H9 (cell line): ENCODE results near the gene EXD1. TPM values are rescaled to one million over a fixed set of nuclear protein-coding genes. Genes with fewer than 3 reads are reported as not detected.
A peak's percentile ranks its signal among the peaks of the same experiment; 100 is the strongest.

ENCODE experiments used
- DNase-seq: peaks from one replicate; pipeline ENCODE4 v3.0.0-alpha.2; 2017
- H2AFZ ChIP-seq: one replicate; pipeline ENCODE4 v1.6.1; 2013; ENCODE audit warnings: mild to moderate bottlenecking, low read length, control low read depth, moderate library complexity
- H2AK5ac ChIP-seq: 2 replicates; pipeline ENCODE4 v1.6.1; 2013; ENCODE audit warnings: low read length, control low read depth, mixed read lengths; ENCODE audit not compliant: insufficient read length
- H2BK120ac ChIP-seq: one replicate; pipeline ENCODE4 v1.6.1; 2013; ENCODE audit warnings: low read depth, mild to moderate bottlenecking, low read length, control low read depth, inconsistent platforms; ENCODE audit not compliant: poor library complexity, severe bottlenecking
- H2BK12ac ChIP-seq: 2 replicates; pipeline ENCODE4 v1.6.1; 2013; ENCODE audit warnings: low read length, control low read depth, mixed read lengths, low read depth; ENCODE audit not compliant: insufficient read length
- H2BK15ac ChIP-seq: 2 replicates; pipeline ENCODE4 v1.6.1; 2013; ENCODE audit warnings: low read depth, low read length, control low read depth
- H2BK20ac ChIP-seq: one replicate; pipeline ENCODE4 v1.6.1; 2013; ENCODE audit warnings: low read depth, mild to moderate bottlenecking, low read length, control low read depth, inconsistent platforms; ENCODE audit not compliant: poor library complexity, severe bottlenecking
- H2BK5ac ChIP-seq: 2 replicates; pipeline ENCODE4 v1.6.1; 2013; ENCODE audit warnings: low read length, control low read depth, mixed read lengths; ENCODE audit not compliant: insufficient read length
- H3K14ac ChIP-seq: 2 replicates; pipeline ENCODE4 v1.6.1; 2013; ENCODE audit warnings: low read length, control low read depth; ENCODE audit not compliant: insufficient read depth
- H3K18ac ChIP-seq: 2 replicates; pipeline ENCODE4 v1.6.1; 2013; ENCODE audit warnings: low read depth, mild to moderate bottlenecking, mixed read lengths, low read length, control low read depth; ENCODE audit not compliant: insufficient read length
- H3K23ac ChIP-seq: 2 replicates; pipeline ENCODE4 v1.6.1; 2013; ENCODE audit warnings: low read length, control low read depth, mixed read lengths, low read depth; ENCODE audit not compliant: insufficient read length
- H3K23me2 ChIP-seq: 2 replicates; pipeline ENCODE4 v1.6.1; 2013; ENCODE audit warnings: low read depth, mild to moderate bottlenecking, mixed read lengths, low read length, control low read depth; ENCODE audit not compliant: insufficient read length, poor library complexity, severe bottlenecking
- H3K27ac ChIP-seq: 2 replicates; pipeline ENCODE4 v1.5.1; 2013; ENCODE audit warnings: low read length, control low read depth, mixed read lengths, low read depth; ENCODE audit not compliant: insufficient read length
- H3K27me3 ChIP-seq: 2 replicates; pipeline ENCODE4 v1.6.1; 2013; ENCODE audit warnings: low read length, control low read depth, inconsistent platforms; ENCODE audit not compliant: insufficient read depth
- H3K4ac ChIP-seq: 2 replicates; pipeline ENCODE4 v1.6.1; 2013; ENCODE audit warnings: low read depth, mild to moderate bottlenecking, control low read depth, inconsistent platforms, low read length, moderate library complexity
- H3K4me1 ChIP-seq: 2 replicates; pipeline ENCODE4 v1.6.1; 2013; ENCODE audit warnings: low read length, control low read depth, inconsistent platforms; ENCODE audit not compliant: insufficient read depth
- H3K4me2 ChIP-seq: 2 replicates; pipeline ENCODE4 v1.6.1; 2013; ENCODE audit warnings: low read length, control low read depth, mixed read lengths; ENCODE audit not compliant: insufficient read length, insufficient read depth
- H3K56ac ChIP-seq: 2 replicates; pipeline ENCODE4 v1.6.1; 2013; ENCODE audit warnings: low read depth, mild to moderate bottlenecking, mixed read lengths, low read length, control low read depth; ENCODE audit not compliant: insufficient read length
- H3K79me1 ChIP-seq: 2 replicates; pipeline ENCODE4 v1.6.1; 2013; ENCODE audit warnings: low read depth, mild to moderate bottlenecking, moderate library complexity, low read length, control low read depth, inconsistent platforms; ENCODE audit not compliant: insufficient read depth, poor library complexity, severe bottlenecking
- H3K79me2 ChIP-seq: 2 replicates; pipeline ENCODE4 v1.6.1; 2013; ENCODE audit warnings: low read length, control low read depth, inconsistent platforms; ENCODE audit not compliant: insufficient read depth
- H3K9ac ChIP-seq: 2 replicates; pipeline ENCODE4 v1.6.1; 2013; ENCODE audit warnings: low read length, control low read depth, mixed read lengths; ENCODE audit not compliant: insufficient read length; ENCODE audit errors: extremely low read depth
- H3K9me3 ChIP-seq: one replicate; pipeline ENCODE4 v1.6.1; 2013; ENCODE audit warnings: low read depth, low read length, inconsistent platforms; ENCODE audit not compliant: control insufficient read depth
- H3T11ph ChIP-seq: one replicate; pipeline ENCODE4 v1.6.1; 2013; ENCODE audit warnings: mild to moderate bottlenecking, low read length, control low read depth, inconsistent platforms
- H4K20me1 ChIP-seq: one replicate; pipeline ENCODE4 v1.6.1; 2013; ENCODE audit not compliant: control insufficient read depth, insufficient read length, insufficient read depth
- H4K5ac ChIP-seq: 2 replicates; pipeline ENCODE4 v1.6.1; 2013; ENCODE audit warnings: low read depth, mild to moderate bottlenecking, mixed read lengths, low read length, control low read depth; ENCODE audit not compliant: insufficient read length
- H4K8ac ChIP-seq: replicated peaks from 2 replicates; pipeline ENCODE4 v1.6.1; 2013; ENCODE audit warnings: low read length, control low read depth, mixed read lengths, low read depth; ENCODE audit not compliant: insufficient read length
- H4K91ac ChIP-seq: 2 replicates; pipeline ENCODE4 v1.6.1; 2013; ENCODE audit warnings: low read depth, mild to moderate bottlenecking, moderate library complexity, mixed read lengths, low read length, control low read depth; ENCODE audit not compliant: insufficient read length
- H3K27ac Mint-ChIP-seq, 3 experiments: 2 replicates in 2 of 3; 3 replicates in 1 of 3; pipeline ENCODE4 v1.8.0; 2020 to 2021; ENCODE audit warnings: mixed read lengths in 3 of 3, mild to moderate bottlenecking in 1 of 3, moderate library complexity in 1 of 3
- H3K27me3 Mint-ChIP-seq: 2 replicates; pipeline ENCODE4 v1.8.0; 2021; ENCODE audit warnings: low read depth, mild to moderate bottlenecking, moderate library complexity, mixed read lengths
- H3K36me3 Mint-ChIP-seq, 3 experiments: 2 replicates in 2 of 3; 3 replicates in 1 of 3; pipeline ENCODE4 v1.8.0; 2020 to 2021; ENCODE audit warnings: low read depth in 3 of 3, mixed read lengths in 3 of 3; ENCODE audit not compliant: insufficient read depth in 1 of 3
- H3K4me1 Mint-ChIP-seq, 2 experiments: 2 replicates each; pipeline ENCODE4 v1.8.0; 2020; ENCODE audit warnings: mixed read lengths in 2 of 2
- H3K4me3 Mint-ChIP-seq, 2 experiments: 2 replicates in 1 of 2; 3 replicates in 1 of 2; pipeline ENCODE4 v1.8.0; 2020 to 2021; ENCODE audit warnings: mild to moderate bottlenecking in 2 of 2, mixed read lengths in 2 of 2, moderate library complexity in 1 of 2
- H3K9me3 Mint-ChIP-seq, 2 experiments: 2 replicates in 1 of 2; 3 replicates in 1 of 2; pipeline ENCODE4 v1.8.0; 2020; ENCODE audit warnings: mild to moderate bottlenecking in 2 of 2, mixed read lengths in 2 of 2, moderate library complexity in 1 of 2
- CTCF ChIP-seq: fragments of 200-600 bp; sonication (generic); conservative IDR thresholded peaks from 3 replicates; pipeline ENCODE4 v1.8.0; 2021; ENCODE audit warnings: antibody characterized with exemption, mild to moderate bottlenecking
- WGBS: extraction: QIAGEN DNeasy Blood & Tissue Kit; methylation state at CpG from one replicate; pipeline ENCODE4 v1.1.7; 2013; ENCODE audit warnings: missing lambda C conversion rate, low lambda C conversion rate, mixed read lengths; ENCODE audit not compliant: insufficient read length; ENCODE audit errors: extremely low coverage; 5-methylcytosine and 5-hydroxymethylcytosine counted together
- total RNA-seq: library from RNA; stranded (reverse); gene quantifications from 2 replicates; pipeline ENCODE4 v1.2.1, GENCODE V29; 2021

EXD1 gene
- total RNA-seq, 1 experiment from 2014 or later, result not detected

- Histone ChIP-seq H3K56ac (no peak overlapping the region), H3K4ac (no peak overlapping the region), H4K20me1 (no peaks in the 10 kb centered on the region), H2AK5ac (no peak overlapping the region), H2BK120ac (no peak overlapping the region), H3K27me3 (no peaks in the 10 kb centered on the region), H4K8ac (no peak overlapping the region), H4K5ac (no peak overlapping the region), H3K14ac (no peak overlapping the region), H2BK5ac (no peak overlapping the region), H3K23me2 (no peaks in the 10 kb centered on the region), H3T11ph (no peak overlapping the region), H3K9me3 (no peaks in the 10 kb centered on the region), H3K18ac (no peak overlapping the region), H3K79me2 (no peaks in the 10 kb centered on the region), H2BK15ac (no peak overlapping the region), H3K4me1 (peaks cover 2% of the 10 kb centered on the region; the same call in 1 of the 2 replicates), H3K23ac (no peak overlapping the region), H2BK12ac (no peak overlapping the region), H4K91ac (no peak overlapping the region), H3K4me2 (no peak overlapping the region), H3K79me1 (no peaks in the 10 kb centered on the region), H3K27ac (no peak overlapping the region), H2BK20ac (no peak overlapping the region), H3K9ac (no peak overlapping the region), H2AFZ (no peak overlapping the region)
- H3K36me3 Mint-ChIP-seq, result no peaks in the 10 kb centered on the region
- H3K27ac Mint-ChIP-seq, result peak overlapping the region in 1 of 3 experiments; percentile 82; a peak in 1 of 7 replicates
- peaks cover 15 to 18% of the 10 kb centered on the region in 2 experiments for H3K4me1 Mint-ChIP-seq
- WGBS, result no CpG with 5 or more reads among the region's 4 CpGs
- H3K9me3 Mint-ChIP-seq, result no peaks in the 10 kb centered on the region
- no peak for DNase-seq
- H3K27me3 Mint-ChIP-seq, result no peaks in the 10 kb centered on the region
- no peak overlapping the region for H3K4me3 Mint-ChIP-seq
- TF ChIP-seq CTCF, result no peak
Observed at GRCh38 chr15:41182266-41182665, 48.3 kb downstream of the EXD1 start.
